B cell (primary cell): Measurements from ENCODE around the gene MYOM3.

Source experiments
- EZH2 ChIP-seq: IDR thresholded peaks from 2 replicates; pipeline ENCODE4 v1.6.1; 2012; ENCODE audit warnings: borderline replicate concordance, low read depth, mild to moderate bottlenecking, moderate library complexity, low read length; ENCODE audit not compliant: insufficient read depth, poor library complexity, severe bottlenecking
- TF ChIP-seq, protein P1 (sequence below): fragments of 200-600 bp; IDR thresholded peaks from one replicate; pipeline ENCODE4 v1.8.0; 2022; ENCODE audit warnings: antibody characterized with exemption, mild to moderate bottlenecking

GRCh38 chr1:24151175-24151533, 39.2 kb upstream of the MYOM3 start:
- TF ChIP-seq, protein P1, sequence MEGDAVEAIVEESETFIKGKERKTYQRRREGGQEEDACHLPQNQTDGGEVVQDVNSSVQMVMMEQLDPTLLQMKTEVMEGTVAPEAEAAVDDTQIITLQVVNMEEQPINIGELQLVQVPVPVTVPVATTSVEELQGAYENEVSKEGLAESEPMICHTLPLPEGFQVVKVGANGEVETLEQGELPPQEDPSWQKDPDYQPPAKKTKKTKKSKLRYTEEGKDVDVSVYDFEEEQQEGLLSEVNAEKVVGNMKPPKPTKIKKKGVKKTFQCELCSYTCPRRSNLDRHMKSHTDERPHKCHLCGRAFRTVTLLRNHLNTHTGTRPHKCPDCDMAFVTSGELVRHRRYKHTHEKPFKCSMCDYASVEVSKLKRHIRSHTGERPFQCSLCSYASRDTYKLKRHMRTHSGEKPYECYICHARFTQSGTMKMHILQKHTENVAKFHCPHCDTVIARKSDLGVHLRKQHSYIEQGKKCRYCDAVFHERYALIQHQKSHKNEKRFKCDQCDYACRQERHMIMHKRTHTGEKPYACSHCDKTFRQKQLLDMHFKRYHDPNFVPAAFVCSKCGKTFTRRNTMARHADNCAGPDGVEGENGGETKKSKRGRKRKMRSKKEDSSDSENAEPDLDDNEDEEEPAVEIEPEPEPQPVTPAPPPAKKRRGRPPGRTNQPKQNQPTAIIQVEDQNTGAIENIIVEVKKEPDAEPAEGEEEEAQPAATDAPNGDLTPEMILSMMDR: no peak
- no peak for TF ChIP-seq EZH2
